Heart left ventricle (tissue), 13 donors: ENCODE measurements around the gene DDX47.

Source experiments
- POLR2A ChIP-seq, 2 donors: fragments of 450-650 bp; IDR thresholded peaks; one replicate each; pipeline ENCODE4 v1.6.1; 2017; ENCODE audit warnings: antibody characterized with exemption in 2 of 2, mild to moderate bottlenecking in 2 of 2, moderate library complexity in 2 of 2
- TF ChIP-seq, protein P1 (sequence below), 12 donors: fragments of 200-600 bp; sonication (generic) in 4 of 12; IDR thresholded peaks; one replicate each; pipeline versions ENCODE4 v1.5.0 to v1.8.0; 2018 to 2022; ENCODE audit warnings: antibody characterized with exemption in 12 of 12, mild to moderate bottlenecking in 5 of 12
- donor health status: ischemic (EF 13 %, LVEDD 7.1; RV severe dilation, severe dysfunction).
- donor health status: DM: no; HTN: yes; CAD: no.
- donor health status: DM: no; HTN: no; CAD: no.
- donor health status: ischemic (EF 25% LVEDD 6.9; RV normal size, moderate dysfunction).
- donor health status: ischemic (EF 25% LVEDD 5.7; RV mildly dilated, moderate dysfunction).
- donor health status: ischemic (EF 35%, LVEDD 5.7; RV mildly dilated, moderate dysfunction).
- donor health status: nonischemic (EF 11% LVEDD 7.7; RV severe dilation, severe dysfunction).
- donor health status: DM: yes; HTN: yes; CAD: no.
- donor health status: PGD.
- donor health status: ischemic (EF 29% LVEDD 5.4; RV normal size, mild dysfunction).
- donor health status: nonischemic (EF 23%, LVEDD 6.1; RV moderate dilation, normal function).

GRCh38 chr12:12840580-12840899, 27.4 kb downstream of the DDX47 start:
- no peak for TF ChIP-seq POLR2A (IDR thresholded peaks at IDR 0.05)
- TF ChIP-seq, protein P1, sequence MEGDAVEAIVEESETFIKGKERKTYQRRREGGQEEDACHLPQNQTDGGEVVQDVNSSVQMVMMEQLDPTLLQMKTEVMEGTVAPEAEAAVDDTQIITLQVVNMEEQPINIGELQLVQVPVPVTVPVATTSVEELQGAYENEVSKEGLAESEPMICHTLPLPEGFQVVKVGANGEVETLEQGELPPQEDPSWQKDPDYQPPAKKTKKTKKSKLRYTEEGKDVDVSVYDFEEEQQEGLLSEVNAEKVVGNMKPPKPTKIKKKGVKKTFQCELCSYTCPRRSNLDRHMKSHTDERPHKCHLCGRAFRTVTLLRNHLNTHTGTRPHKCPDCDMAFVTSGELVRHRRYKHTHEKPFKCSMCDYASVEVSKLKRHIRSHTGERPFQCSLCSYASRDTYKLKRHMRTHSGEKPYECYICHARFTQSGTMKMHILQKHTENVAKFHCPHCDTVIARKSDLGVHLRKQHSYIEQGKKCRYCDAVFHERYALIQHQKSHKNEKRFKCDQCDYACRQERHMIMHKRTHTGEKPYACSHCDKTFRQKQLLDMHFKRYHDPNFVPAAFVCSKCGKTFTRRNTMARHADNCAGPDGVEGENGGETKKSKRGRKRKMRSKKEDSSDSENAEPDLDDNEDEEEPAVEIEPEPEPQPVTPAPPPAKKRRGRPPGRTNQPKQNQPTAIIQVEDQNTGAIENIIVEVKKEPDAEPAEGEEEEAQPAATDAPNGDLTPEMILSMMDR (IDR thresholded peaks at IDR 0.05) = no peak
